Vagina (tissue), 2 donors: ENCODE data around the gene PSTPIP2.

Experiments
- CTCF ChIP-seq, 3 experiments: fragments of 450-650 bp in 2 of 3; fragments of 200-600 bp in 1 of 3; sonication (generic) in 1 of 3; IDR thresholded peaks; one replicate each; pipeline ENCODE4 v1.5.1; 2017 to 2019; ENCODE audit warnings: antibody characterized with exemption in 3 of 3, mild to moderate bottlenecking in 2 of 3, moderate library complexity in 2 of 3
- POLR2A ChIP-seq, 2 donors: fragments of 450-650 bp; IDR thresholded peaks; one replicate each; pipeline ENCODE4 v1.6.1; 2017; ENCODE audit warnings: antibody characterized with exemption in 2 of 2, mild to moderate bottlenecking in 2 of 2, moderate library complexity in 2 of 2

DNA sequence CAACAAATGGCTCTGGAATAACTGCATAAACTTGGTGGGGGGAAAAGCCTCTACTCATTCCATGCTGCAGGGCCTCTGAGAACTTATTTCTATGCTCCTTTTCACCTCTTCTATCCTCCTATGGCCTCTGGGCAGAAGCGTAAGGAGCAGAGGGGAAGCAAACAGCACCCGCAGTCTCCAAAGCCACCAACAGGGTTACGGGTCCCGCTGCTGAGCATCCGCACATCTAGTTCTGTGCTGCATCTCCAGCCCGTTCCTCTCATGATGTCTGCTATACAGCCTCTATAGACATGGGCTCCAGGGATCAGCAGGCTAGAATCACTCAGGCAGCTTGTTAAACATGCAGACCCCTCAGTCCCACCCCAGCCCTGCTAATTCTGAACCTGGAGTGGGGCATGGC is 25.9 kb downstream of the PSTPIP2 start:
- TF ChIP-seq POLR2A (IDR thresholded peaks at IDR 0.05), result no peak
- no peak for TF ChIP-seq CTCF (IDR thresholded peaks at IDR 0.05)
